ENCODE measurements around the gene VENTX. TPM values are rescaled to one million over a fixed set of nuclear protein-coding genes. Genes with fewer than 3 reads are reported as not detected.

The VENTX gene
- total and polyA plus RNA-seq, 2 experiments from 2014 or later: not detected

GRCh38 chr10:133203652-133204195, 33.9 kb upstream of the VENTX start:
- no peaks in the 10 kb centered on the region for H3K9me3 ChIP-seq (ENCODE audit: low read depth)
- H3K27ac ChIP-seq: no peak overlapping the region
- DNase-seq (ENCODE audit: low read depth in 1 of 2, low spot score in 1 of 2): no peak
- H3K4me1 ChIP-seq (ENCODE audit: low read depth): no peaks in the 10 kb centered on the region
- no peak for TF ChIP-seq CTCF (IDR thresholded peaks at IDR 0.05; ENCODE audit: low read depth, low read length)
- H3K27me3 ChIP-seq: no peaks in the 10 kb centered on the region
- H3K4me3 ChIP-seq: no peak overlapping the region
- H3K36me3 ChIP-seq: no peaks in the 10 kb centered on the region

GRCh38 chr10:133204226-133205015, 33.2 kb upstream of the VENTX start:
- Histone ChIP-seq H3K4me3 (no peak overlapping the region), H3K9me3 (ENCODE audit: low read depth) (no peaks in the 10 kb centered on the region), H3K27me3 (no peaks in the 10 kb centered on the region), H3K36me3 (no peaks in the 10 kb centered on the region), H3K4me1 (ENCODE audit: low read depth) (no peaks in the 10 kb centered on the region), H3K27ac (no peak overlapping the region)
- TF ChIP-seq CTCF (IDR thresholded peaks at IDR 0.05; ENCODE audit: low read depth, low read length): no peak
- DNase-seq (ENCODE audit: low read depth in 1 of 2, low spot score in 1 of 2): no peak

GRCh38 chr10:133205146-133205545, 32.5 kb upstream of the VENTX start:
- H3K9me3 ChIP-seq (ENCODE audit: low read depth): no peaks in the 10 kb centered on the region

GRCh38 chr10:133206356-133207040, 31.2 kb upstream of the VENTX start:
- no peak for TF ChIP-seq CTCF (IDR thresholded peaks at IDR 0.05; ENCODE audit: low read depth, low read length)

More at GRCh38 chr10:133205146-133205545, 32.5 kb upstream of the VENTX start:
- H3K4me3 ChIP-seq: no peak overlapping the region
- DNase-seq (ENCODE audit: low read depth in 1 of 2, low spot score in 1 of 2): no peak
- no peaks in the 10 kb centered on the region for H3K27me3 ChIP-seq
- no peak overlapping the region for H3K27ac ChIP-seq
- no peaks in the 10 kb centered on the region for H3K4me1 ChIP-seq (ENCODE audit: low read depth)
- TF ChIP-seq CTCF (IDR thresholded peaks at IDR 0.05; ENCODE audit: low read depth, low read length): no peak
- H3K36me3 ChIP-seq: no peaks in the 10 kb centered on the region

GRCh38 chr10:133207041-133207600, 30.5 kb upstream of the VENTX start:
- H3K4me3 ChIP-seq: no peak overlapping the region
- no peak for DNase-seq (ENCODE audit: low read depth in 1 of 2, low spot score in 1 of 2)
- no peaks in the 10 kb centered on the region for H3K27me3 ChIP-seq
- H3K36me3 ChIP-seq: no peaks in the 10 kb centered on the region
- H3K4me1 ChIP-seq (ENCODE audit: low read depth): no peaks in the 10 kb centered on the region
- no peaks in the 10 kb centered on the region for H3K9me3 ChIP-seq (ENCODE audit: low read depth)
- H3K27ac ChIP-seq: no peak overlapping the region
- no peak for TF ChIP-seq CTCF (IDR thresholded peaks at IDR 0.05; ENCODE audit: low read depth, low read length)

More at GRCh38 chr10:133206356-133207040, 31.2 kb upstream of the VENTX start:
- DNase-seq (ENCODE audit: low read depth in 1 of 2, low spot score in 1 of 2): no peak
- H3K4me1 ChIP-seq (ENCODE audit: low read depth): no peaks in the 10 kb centered on the region
- no peaks in the 10 kb centered on the region for H3K36me3 ChIP-seq
- H3K27me3 ChIP-seq: no peaks in the 10 kb centered on the region
- no peaks in the 10 kb centered on the region for H3K9me3 ChIP-seq (ENCODE audit: low read depth)
- H3K4me3 ChIP-seq: no peak overlapping the region
- no peak overlapping the region for H3K27ac ChIP-seq

Data from cardiac muscle cell (in vitro differentiated cells and primary cell).